Stimulated activated CD8-positive, alpha-beta memory T cell treated with anti-CD3 and anti-CD28 coated beads, Interleukin-15, amount 100 ng/mL, for 1 hour (primary cell): ENCODE data around the gene HOXA4.

Experiments used
- DNase-seq: peaks from one replicate; pipeline ENCODE4 v3.0.0-alpha.2; 2020; ENCODE audit warnings: low read depth

HOXA4 gene

DNA sequence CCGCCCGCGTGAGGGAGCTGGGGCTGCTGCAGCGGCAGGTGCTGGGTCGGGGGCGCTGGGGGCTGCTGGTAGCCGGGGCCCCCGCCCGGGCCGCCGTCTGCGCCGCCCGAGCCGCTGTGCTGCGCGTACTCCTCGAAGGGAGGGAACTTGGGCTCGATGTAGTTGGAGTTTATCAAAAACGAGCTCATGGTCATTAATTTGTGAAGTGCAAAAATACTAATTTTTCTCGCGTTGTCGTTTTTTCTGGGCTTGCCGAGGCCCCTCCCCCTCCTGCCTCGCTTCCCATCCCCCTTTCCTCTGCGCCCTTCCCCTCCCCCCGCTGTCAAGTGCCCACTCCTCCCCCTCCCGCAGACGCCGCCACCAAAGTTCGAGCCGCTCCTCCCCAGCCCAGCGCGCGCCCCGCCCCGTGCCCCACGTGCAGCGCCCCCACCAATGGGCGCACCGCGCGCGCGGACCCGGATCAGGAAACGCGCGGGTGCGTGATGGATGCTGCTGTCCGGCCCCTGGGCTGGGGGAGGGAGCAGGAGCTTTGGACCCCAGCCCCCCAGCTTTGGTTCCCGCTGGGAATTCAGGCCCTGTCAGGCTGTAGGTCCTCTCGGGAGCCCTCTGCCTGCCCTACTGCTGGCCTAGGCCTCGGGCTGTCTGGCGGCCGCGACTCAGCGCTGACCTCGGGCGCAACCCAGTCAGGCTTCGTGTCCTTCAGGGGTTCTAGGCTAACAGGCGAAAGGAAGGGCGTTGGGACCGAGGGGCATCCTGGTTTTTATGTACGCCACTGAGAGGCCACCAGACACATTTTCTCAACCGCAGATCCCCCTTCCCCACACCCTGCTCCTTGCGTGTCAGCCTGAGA lies at the start of gene HOXA4:
TSS of gene HOXA4 (minus strand) at position 218 of the 850 bp plus-strand sequence. CDS start at position 194, 24 bp downstream.
- DNase-seq, result no peak

DNA sequence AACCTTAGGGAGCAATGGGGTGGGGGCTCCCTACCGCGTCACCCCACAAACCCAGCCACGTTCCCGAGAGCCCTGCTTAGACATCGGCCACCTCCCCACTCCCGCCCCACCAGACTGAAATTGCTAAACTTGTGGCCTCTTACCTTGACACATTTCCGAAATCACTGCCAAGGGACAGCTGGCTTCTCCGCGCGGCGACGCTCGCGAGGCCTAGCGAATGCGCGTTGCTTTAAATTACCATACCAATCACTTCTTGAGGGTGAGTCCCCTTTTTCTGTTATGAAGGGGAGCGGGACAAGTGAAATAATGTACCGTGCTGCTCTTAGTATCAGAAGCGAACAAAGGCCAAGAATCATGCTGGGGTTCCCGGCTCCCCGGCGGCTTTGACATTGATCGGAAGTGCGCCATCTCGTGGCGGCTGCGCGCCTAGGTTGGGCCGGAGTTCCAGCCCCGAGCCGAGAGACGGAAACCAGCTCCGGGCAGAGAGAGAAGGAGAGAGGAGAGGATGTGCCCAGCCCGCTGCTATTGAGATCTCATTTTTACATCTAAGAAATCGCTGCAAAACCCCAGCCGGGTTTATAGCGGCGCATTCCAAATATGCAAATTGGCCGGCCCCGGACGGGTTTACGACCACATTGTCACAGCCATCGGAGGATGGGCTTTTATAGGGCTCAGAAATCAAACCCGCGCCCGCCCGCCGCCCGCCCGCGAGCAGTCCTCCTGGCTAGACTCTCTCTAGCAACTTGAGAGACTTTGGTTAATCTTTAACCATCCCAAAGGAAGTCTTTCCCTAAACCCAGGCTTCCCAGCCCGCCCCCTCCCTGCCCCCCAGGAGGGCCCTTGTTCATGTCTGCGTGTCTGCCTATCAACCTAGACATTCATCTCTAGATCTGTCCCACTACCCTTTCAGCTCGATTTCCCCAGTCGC lies 49.2 kb upstream of the HOXA4 start:
- DNase-seq, result no peak

DNA sequence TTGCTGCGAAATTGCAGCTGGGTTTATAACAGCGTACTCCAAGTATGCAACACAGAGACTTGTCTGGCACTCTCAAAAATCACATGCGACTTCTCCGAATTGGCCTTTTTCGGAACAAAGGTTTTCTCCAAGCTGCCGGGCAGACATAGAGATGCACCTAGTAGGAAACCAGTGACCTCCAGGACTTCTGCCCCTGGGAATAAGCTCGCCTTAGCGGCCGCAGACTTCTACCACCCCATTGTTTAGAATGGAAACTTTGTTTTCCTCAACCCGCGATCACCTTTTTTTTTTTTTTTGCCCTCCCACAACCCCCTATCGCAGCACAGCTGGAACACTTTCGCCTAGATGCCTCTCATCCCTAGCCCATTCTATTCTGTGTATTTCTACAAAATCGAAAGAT lies 48.5 kb upstream of the HOXA4 start:
- no peak for DNase-seq

DNA sequence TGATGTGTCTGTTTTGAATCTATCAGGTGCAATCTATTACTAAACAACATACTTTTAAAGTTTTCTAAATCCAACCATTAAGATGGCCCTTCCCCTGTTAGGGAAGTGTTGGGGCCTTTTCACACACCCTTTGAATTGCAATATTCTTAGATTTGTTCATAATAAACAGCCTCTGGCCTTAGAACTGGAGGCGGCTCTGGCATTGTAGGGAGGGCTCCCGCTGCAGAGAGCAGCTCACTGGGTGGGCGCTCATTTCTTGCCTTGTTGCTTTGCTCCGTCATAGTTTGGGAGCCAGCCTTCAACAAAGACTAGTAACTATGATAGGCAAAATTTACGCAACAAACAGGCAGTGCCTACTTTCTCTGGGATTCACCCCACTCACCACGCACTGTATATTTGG lies 47.8 kb upstream of the HOXA4 start:
- DNase-seq, result no peak

DNA sequence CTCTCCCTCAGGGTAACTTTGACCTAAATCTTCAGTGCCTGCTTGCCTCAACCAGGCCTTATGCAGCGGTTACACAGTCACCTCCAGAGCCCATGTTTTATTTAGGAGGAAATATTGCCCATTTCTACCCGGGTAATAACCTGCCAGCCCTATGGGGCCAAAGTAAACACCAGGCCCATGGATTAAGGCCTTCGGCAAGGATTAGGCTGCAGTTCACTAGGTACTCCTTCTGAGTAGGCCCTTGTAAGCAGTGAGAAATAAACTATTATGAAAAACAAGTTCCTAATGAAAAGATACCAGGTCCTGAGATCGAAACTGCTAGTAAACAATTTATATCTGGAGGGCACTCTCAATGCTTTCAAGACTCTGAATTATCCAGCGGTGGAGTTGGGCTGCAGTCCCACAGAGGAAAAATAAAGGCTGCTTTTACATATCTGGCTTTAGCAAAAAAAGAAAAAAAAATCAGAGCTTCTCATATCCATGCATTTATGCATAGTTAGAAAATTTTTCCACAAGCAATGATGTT lies 47.3 kb upstream of the HOXA4 start:
- DNase-seq, result no peak

DNA sequence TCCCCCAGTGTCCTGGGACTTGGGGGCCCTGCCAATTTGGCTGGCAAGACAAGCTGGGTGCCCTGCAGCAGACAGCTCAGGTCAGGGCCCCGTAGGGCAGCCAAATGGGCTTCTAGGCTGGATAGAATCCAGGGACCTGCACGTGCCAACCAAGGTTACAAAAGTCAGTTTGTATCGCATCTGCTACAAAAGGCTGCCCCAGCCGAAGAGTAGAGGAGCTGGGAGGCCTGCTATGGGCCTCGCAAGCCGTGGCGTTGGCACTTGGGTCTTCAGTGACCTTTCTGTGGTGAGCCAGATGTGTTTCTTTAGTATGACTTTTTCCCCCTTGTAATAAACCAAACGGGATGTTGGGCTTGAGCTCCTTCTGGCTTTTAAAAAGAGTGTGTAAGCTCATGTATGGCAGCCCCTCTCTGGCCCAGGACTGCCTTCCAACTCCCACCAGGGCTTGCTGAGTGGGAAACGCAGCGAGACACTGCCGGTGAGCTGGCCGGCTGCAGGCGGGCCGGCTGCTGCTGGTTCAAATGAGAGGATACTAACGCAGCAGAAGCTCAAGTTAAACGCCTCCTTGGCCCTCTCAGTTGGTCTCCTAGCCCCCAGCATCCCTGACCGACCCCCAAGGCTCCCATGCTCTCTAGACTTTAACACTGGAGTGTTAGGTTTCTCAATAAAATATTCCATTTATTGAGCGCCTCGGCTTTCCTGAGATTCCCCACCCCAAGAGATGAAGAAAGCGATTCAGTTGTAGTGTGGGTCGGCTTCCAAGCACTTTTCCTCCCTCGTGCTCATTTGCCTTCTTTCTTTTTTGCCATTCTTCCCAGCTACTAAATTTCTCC lies 46.6 kb upstream of the HOXA4 start:
- no peak for DNase-seq

DNA sequence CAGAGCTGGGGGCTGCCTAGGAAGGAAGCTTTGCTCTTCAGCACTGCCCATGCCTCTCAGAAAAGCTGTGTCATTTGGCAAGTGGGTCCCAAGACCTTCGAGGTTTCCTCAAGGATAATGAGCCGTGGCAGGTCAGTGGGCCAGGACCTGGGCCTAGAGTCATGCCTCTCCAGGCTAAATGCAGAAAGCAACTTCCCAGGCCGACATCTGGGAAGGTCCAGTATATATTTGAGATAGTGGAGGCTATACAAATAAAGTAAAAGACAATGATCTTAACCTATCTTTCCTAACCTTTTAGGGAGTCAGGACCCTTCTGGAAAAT lies 45.9 kb upstream of the HOXA4 start:
- no peak for DNase-seq

DNA sequence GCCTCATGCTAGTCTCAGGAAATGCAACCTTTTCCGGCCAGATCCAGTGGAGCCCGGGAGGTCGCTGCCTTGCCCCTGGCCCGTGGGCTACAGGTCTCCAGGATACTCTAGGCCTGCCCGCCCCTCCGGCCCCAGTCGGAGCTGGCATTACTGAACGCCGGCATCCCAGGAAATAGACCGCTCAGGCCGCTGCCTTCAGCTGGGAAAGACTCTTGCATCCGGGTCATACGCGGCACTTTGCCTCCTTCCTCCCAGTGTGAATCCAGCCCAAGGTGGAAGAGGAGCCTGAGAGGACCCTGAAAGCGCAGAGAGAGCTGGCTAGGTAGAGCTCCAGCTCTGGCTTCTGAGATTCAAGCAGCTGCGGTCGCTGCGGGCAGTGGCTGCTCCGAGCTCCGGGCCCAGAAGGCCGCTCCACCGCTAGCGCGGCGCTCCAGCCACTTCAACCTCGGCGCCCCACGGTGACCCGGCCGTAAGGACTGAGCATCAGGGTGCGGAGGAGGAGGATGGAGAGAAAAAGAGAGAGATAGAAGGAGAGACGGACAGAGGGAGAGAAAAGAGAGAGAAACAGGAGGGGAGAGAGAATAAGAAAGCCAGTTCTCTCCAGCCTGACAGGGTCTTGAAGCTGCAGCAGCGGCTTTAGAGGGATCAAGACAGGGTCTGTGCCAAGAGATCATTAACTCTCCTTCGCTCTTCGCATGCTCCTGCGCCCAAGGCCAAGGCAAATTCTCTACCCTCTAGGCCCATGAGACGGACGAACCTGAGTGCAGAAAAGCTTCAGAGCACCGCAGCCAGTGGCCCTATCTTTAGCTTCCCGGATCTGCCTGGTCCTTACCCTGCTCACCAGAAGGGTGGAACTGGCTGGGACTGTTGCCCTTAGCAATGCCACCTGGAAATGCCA lies 45.3 kb upstream of the HOXA4 start:
- DNase-seq, result no peak

DNA sequence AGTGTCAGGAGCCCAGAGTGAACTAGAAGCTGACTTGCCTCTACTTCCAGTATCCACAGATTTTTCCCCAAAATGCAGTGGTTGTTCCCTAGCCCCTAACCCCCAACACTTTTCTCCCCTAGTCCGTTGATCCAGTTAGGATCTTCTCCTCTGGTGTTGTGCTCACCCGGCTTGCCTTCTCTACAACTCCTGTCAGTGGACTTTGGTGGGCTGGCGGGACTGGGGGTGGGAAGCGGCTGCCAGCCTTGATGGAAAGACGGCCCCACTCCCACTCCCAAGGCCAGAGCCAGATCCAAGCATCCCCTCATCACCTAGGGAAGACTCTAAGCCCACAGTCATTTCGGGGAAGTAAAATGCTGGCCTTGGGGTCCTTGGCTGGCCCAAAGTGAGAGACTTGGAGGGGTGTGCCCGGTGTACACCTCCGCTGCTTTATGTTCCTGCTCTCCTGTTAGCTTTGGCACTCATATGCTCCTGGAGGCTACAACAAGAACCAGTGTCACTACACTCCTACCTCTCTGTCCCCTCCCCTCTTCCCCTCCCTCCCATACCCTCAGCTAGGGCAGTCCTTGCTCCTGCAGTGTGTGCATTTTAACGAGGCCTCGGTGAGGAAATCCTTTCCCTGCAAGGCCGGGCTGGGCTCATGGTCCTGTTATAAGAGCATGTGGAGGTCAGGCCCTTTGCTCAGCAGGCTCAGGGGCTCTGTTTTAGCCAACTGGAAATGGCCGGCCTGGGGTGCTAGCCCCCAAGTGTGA lies 44.5 kb upstream of the HOXA4 start:
- no peak for DNase-seq

DNA sequence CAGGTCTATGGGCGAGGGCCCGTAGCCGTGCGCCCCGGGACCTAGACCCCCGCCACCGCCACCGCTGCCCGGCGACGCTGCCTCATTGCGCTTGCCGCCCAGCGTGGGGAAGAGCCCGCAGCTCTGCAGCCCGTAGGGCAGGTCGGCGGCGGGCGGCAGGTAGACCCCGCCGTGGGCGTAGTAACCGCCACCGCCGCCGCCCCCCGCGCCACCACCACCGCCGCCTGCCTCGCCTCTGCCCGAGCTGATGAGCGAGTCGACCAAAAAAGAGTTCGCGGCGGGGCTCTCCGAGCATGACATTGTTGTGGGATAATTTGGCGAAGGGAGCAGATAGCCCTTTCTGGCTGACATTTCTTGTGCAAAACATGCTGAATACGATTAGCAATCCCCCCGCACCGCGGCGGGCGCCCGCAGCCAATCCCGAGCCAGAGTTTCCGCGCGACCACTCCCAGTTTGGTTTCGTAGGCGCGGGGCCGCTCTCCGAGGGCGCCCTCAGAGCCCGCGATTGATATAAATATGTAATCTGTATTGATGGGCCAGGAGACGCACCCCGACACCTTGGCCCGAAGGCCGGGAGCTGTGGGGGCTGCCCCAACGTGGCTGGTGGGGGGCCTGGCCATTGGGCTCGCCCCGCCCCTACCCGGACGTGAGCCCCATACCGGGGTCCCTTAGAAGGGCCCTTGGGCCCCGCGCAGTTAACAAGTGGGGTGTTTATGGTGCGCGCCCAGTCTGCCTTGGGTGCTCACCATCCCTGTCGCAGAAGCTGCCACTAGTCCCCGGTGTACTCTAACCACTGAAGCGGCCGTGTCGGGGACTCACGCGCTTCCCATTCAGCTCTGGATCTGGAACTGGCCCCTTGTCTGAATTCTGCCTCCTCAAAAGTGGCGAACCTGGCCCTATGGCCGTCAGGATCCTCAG lies 43.7 kb upstream of the HOXA4 start, which contains the start of gene HOXA10:
TSS of gene HOXA10 (minus strand) at position 365 of the 918 bp plus-strand sequence. CDS start at position 351, 14 bp downstream.
- no peak for DNase-seq

DNA sequence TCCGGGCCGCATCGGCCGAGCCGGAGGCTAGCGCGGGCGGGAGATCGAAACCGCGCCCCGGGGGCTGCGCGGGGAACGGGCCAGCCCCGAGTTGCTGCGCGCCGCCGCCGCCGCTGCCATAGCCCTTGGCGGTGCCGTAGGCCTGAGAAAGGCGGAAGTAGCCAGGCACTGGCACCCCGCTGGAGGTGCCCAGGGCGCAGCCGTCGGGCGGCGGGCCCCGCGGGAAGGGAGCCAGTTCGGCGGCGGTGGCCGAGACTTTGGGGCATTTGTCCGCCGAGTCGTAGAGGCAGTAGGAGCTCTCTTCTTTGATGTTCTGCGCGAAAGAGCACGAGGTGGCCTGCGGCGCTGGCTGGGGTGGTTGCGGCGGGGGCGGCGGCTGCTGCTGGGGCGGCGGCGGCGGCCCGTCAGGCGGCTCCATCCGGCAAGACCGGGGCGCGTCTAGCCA lies 43.0 kb upstream of the HOXA4 start:
- DNase-seq, result no peak

DNA sequence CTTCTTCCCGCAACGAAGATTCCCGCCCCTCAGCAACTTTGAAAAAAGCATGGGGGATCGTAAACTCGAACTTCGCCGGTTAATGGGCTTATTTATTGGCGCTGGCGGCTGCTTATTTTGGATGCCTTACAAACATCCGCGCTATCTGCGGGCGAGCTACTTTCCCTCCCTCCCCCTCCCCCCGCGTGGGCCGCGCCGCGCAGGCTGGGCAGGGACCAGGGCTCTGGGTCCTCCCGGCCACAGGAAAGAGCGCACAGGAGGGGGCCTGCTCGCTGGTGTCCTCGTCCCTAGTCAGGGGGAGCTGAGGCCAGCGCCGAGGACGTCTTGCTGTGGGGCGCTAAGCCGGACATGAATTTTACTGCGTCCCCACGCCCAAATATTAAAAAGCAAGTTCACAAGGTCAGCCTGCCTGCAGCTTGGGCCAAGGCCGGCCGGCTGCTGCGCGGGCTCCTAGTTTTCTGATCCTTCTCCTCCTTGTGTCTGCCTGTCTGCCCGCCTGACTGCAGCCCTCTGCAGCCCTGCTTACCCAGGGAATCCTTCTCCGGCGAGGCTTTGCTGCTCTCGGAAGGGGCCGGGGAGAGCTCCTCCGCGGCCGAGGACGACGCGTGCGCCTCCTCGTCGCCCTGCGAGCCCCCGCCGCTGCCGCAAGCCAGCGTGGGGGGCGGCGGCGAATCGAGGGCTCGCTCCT lies 42.4 kb upstream of the HOXA4 start:
- no peak for DNase-seq

DNA sequence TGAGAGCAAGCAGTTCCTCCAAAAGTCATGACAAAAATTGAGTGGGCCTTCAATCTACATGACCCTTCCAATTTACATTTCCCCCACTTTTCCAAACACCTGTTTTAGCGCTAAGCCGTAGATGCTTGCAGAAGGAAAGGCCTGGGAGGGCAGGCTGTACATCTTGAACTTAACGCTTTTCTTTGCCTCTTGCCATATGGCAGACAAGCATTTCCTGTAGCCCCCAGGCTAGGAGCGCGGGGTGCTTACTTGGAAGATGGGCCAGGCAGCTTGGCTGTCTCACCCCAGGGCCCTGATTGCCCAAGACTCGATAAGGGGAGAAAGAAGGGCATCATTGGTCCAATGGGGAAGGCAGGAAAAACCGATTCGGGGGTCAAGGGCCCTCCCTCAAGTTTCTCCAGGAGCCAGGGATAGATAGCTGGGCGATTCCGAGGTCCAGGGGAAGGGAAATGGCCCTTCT lies 41.8 kb upstream of the HOXA4 start:
- DNase-seq, result no peak

DNA sequence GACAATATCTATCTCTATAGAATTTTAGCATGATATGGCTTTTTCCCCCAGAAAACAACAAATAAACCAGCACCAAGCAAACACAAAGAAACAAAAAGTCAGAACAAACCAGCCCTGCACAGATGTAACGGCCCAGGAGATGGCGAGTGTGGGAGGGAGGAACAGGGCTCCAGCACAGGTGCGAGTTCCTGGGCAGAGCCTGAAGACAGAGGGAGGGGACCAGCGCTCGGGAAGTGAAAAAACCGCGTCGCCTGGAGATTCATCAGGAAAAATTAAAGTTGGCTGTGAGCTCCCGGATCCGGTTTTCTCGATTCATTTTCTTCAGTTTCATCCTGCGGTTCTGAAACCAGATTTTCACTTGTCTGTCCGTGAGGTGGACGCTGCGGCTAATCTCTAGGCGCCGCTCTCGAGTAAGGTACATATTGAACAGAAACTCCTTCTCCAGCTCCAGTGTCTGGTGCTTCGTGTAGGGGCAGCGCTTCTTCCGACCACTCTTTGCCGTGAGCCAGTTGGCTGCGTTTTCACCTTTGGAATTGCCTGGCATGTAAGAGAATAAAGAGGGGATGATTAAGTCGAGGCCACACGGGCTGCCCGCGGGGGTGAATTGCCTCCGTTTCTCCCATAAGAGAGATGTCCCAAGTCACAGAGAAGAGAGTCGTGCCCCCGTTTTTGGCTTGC lies 41.2 kb upstream of the HOXA4 start:
- DNase-seq, result no peak

DNA sequence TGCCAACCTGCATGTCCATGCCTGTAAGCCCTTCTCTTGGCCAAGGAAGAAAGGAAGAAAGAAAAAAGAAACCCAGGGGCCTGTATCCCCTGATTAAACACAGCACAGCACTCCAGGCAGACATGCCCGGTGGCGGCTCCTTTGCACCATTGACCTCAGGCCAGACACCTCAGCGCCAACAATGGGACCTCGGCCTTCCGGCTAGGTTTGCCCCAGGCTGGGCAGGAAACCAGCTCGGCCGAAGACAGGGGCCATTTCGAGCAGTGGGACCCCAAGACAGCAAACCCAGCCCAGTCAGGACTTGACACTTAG lies 40.7 kb upstream of the HOXA4 start:
- DNase-seq, result no peak

DNA sequence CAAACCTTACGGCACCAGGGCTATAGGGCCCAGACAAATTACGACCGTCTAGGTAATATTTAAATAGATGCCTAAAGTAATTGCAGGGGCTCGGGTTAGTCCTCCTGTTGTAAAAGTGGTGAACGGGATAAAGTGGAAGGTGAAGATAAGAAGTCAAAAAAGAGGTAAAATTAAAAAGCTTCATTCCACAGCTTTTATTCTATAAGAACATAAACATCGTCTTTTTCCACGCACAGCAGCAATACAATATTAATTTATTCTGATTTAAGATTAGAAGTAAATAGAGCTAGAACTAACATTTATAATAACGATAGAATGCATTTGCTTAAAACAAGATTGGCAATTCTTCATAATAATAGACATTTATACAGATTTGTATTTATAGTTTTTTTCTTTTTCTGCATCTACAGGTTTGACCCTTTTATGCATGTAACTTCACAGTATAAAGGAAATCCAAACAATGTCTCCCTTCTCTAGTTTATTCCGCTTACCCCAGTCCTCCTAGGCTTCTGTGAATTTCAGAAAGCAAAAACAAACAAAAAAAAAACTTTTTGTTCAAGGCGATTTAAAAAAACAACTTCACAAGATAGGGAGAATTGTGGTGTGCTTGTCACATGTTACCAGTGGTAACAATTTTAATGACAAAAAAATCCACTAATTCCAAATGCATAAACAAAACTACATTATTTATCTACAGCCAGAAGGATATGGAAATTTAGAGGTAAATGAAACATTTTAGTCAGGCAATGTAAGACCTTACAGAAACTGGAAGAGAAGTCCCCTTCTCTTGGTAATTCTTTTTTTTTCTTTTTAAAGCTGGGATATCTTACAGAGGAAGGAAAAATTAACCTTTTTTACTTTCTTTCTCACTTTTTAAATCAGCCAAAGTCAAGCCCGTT lies 40.1 kb upstream of the HOXA4 start:
- DNase-seq, result no peak
